Fibroblast of skin of back (primary cell): ENCODE measurements around the gene CDK10. TPM values are rescaled to one million over a fixed set of nuclear protein-coding genes. Genes with fewer than 3 reads are reported as not detected.
"Not testable (repeated sequence)": the region's sequence is repeated elsewhere in the genome, so short reads cannot be mapped to it uniquely, and the experiment has no call there.

Source experiments
- DNase-seq: peaks from one replicate; pipeline ENCODE4 v3.0.0-alpha.2; 2013
- polyA plus RNA-seq, 2 experiments: library from polyadenylated mRNA; unstranded; fragments of 120-200 nt; gene quantifications; one replicate each; pipeline ENCODE4 v1.2.1, GENCODE V29; 2013; ENCODE audit not compliant: insufficient read length in 2 of 2

Gene CDK10, protein sequence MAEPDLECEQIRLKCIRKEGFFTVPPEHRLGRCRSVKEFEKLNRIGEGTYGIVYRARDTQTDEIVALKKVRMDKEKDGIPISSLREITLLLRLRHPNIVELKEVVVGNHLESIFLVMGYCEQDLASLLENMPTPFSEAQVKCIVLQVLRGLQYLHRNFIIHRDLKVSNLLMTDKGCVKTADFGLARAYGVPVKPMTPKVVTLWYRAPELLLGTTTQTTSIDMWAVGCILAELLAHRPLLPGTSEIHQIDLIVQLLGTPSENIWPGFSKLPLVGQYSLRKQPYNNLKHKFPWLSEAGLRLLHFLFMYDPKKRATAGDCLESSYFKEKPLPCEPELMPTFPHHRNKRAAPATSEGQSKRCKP
- 41.8 TPM for polyA plus RNA-seq (2013, experiment 1 of 2; ENCODE audit: insufficient read length)
- 32.0 TPM for polyA plus RNA-seq (2013, experiment 2 of 2; ENCODE audit: insufficient read length)

GRCh38 chr16:89686520-89687091, at the start of gene CDK10:
Gene CDK10, plus strand, starts transcription at chr16:89686689. Its CDS starts 22 bp downstream, at chr16:89686711.
- peak; percentile 86 for DNase-seq

GRCh38 chr16:89637379-89637778, 49.1 kb upstream of the CDK10 start:
- DNase-seq: no peak

GRCh38 chr16:89638455-89638854, 48.0 kb upstream of the CDK10 start:
- DNase-seq: no peak

DNA sequence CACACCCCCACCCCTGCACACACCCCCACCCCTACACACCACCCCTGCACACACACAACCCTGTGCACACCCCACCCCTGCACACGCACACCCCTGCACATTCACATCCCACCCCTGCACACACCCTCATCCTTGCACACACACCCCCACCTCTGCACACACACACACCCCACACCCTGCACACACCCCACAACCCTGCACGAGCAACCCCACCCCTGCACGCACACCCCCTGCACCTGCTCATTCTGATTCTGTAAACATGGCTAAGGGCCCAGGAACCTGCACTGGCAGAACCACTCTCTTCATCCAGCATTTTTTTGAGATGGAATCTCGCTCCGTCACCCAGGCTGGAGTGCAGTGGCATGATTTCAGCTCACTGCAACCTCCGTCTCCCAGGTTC, 47.1 kb upstream of the CDK10 start:
- DNase-seq: no peak

- DNase-seq: no peak
Observed at GRCh38 chr16:89641458-89642119, 44.9 kb upstream of the CDK10 start.

GRCh38 chr16:89642574-89642973, 43.9 kb upstream of the CDK10 start:
- no peak for DNase-seq

DNA sequence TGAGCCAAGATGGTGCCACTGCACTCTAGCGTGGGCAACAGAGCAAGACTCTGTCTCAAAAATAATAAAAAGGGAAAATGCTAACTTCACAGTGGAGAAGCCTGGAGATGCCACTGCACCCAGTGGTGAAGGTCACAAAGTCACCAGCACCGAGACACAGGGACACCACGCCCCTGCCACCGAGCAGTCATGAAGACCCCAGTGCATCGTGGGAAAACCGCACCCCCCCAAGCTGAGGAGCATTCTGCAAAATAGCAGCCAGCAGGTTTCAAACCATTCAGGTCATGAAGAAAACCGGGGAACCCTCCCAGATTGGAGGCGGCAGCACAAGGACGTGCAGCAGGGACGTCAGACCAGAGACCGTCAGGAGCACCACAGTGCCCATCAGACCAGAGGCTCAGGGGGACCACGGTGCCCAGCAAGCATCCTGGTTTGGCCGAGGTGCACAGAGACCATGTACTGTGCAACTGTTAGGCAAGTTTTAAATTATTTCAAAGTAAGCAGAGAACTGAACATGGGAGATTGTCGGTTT, 42.7 kb upstream of the CDK10 start:
- no peak for DNase-seq

GRCh38 chr16:89645122-89645521, 41.4 kb upstream of the CDK10 start:
- no peak for DNase-seq

DNA sequence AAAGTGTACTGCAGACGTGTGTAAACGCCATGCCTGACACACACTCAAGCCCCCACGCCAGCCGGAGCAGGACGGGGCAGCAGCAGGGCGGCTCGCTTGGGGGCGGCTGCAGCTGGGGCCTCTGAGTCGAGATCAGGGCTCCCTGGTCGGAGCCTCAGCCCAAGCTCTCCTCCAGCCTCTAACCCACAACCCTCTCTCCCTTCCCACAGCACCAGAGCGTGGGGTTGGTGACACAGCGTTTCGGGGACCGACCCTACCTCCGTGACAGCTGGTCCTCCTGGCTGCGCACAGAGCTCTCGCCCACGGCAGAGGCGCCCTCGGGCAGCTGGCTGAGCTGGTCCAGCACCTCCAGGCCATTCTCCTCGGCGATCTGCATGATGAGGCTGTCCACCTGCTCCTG, 40.2 kb upstream of the CDK10 start:
- no peak for DNase-seq

DNA sequence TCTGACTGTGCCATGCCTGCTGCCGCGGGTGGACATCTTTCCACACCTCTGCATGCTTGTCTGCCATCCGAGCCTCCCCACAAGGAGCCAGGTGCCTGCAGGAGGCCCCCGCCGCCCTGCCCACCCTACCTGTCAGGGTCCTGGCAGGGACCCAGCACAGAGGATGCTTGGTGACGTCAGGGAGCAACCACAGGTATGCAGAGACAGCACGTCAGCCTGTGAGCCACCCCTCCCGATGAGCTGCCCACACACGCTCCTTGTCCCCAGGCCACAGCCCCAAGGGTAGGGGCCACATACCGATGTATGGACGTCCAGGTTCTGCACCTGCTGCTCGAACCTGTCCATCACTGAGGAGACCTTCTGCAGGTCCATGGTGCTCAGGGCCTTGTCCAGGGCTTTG, 39.6 kb upstream of the CDK10 start:
- DNase-seq: no peak

DNA sequence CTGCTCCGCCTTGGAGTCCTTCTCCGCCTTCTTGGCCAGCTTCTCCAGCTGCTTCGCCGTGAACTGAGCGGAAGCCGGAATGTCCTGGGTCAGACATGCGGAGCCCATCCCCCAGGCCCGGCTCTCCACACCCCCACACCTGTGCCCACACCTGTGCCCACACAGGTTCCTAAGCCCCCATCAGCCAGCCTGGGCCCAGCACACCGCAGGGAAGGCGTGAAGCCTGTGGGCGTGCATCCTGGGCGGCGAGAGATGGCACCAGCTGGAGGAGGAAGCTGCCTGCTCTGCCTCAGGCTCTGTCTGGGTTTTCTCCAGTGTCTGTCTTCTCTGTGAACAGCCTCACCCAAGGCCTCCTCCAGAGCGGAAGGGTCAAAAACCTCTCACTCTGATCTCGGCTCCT, 34.9 kb upstream of the CDK10 start:
- DNase-seq: no peak

GRCh38 chr16:89653656-89654295, 32.7 kb upstream of the CDK10 start:
- no peak for DNase-seq

DNA sequence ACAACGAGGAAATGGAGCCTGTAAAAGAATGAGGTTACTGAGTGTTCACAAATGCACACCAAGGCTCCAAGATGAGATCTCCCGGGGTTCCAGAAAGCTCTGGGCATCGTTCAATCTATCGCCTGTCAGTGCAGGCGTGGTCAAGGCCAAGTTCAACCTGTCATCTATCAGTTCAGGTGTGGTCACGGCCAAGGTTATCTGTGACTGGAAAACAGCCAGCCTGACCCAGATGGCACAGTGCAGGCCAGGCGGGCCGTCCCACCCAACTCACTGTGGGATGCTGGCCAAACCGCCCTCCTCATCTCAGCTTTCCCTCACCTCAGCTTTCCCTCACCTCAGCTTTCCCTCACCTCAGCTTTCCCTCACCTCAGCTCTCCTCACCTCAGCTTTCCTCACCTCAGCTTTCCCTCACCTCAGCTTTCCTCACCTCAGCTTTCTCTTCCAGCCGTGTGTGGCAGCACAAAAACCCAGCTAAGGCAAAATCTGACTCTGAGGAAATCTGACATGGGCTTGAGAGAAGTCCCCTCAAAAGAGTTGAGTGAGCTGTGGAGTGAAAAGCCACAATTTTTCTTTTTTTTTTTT, 31.3 kb upstream of the CDK10 start:
- no peak for DNase-seq

DNA sequence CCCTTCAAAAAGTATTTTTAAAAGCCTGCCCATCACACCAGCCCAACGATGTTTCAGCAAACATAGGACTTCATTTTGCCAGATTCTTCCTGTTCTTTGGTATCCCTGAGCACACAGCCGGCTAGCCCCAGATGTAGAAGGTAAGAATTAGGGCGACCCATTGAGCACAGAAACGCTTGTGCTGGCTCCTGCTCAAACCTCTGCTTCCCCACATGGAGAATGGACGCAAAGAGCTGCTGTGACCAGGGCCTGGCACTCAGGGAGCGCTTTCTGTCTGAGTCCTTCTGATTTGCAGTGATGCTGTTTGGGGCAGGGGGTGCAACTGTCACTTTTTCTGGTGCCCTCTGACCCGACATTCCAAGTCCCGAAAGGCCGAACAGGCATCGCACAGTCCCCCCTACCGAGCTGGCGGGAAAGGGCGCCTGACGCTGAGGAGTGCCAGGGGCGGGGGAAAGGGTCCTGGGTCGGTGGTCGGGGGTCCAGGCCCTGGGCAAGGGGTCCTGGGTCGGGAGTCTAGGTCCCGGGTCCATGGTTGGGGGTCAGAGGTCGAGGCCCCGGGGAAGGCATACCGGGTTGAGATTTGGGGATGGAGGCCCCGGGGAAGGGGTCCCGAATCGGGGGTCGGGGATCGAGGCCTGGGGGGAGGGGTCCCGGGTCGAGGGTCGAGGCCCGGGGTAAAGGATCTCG, 29.9 kb upstream of the CDK10 start:
- DNase-seq: no peak

DNA sequence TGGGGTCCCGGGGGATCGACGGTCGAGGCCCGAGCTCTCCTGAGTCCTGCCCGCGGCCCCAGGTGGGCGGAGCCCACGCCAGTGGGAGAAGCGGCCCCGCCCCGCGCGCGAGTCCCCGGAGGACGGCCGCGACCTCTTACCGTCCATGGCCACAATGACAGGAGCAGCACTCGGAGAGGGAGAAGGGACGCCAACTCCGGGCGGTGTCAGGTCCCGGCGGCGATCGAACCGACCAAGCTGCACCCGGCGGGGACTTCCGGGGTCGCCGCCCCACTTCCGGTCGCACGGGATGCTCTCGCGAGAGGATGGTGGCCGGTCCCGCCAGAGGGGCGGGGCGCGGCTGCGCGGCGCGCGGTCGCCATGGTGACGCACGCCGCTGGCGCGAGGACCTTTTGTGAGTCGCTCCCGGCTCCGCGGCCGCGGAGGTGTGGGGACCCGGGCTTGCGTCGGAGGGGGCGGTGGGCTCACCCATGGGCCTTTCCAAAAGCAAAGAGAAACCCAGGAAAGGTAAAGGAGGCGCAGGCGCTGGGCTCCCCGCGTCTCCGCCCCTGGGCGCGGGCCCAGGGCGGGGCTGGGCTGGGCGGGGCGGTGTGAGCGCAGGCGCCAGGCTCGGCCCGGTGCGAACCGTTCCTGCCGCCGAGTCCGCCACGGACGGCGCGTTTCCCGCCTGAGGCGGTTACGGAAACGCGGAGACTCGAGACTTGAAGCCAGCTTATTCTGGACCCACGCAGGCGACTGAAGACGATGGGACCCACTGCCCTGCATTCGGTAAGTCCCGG, 28.9 kb upstream of the CDK10 start, which contains the start of the genes CHMP1A and SPATA33:
Gene CHMP1A (minus strand): TSS at position 267 of the 779 bp plus-strand sequence. CDS start 120 bp downstream, at position 147.
Gene SPATA33 (plus strand): TSS at position 395 of the 779 bp plus-strand sequence. CDS start 76 bp downstream, at position 471.
- DNase-seq: peak; percentile 85

DNA sequence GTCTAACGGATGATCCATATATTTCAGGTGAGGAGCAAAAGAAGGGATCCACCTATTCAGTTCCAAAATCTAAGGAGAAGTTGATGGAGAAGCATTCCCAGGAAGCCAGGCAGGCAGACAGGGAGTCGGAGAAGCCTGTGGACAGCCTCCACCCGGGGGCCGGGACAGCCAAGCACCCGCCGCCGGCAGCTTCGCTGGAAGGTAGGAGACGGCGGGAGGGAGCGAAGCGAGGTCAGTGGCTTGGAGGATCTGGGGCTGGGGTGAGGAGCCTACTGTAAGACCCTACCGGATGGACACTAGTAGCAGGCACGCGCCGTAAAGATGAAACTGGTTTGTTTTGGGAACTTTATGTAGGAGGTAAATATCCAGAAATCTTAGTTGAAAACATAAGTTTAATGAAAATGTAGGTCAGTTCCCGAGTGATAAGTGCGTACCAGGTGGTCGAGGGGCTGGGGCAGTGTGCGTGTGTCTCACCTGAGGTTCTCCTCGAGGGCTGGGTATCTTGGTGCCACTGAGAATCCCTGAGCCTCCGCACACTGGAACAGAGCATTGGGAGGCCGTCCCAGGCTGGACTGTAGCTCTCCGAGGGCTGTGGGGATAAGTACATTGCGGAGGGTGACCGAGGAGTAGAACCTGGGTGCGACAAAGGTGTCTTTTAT, 28.1 kb upstream of the CDK10 start:
- peak; percentile 10 for DNase-seq

- no peak for DNase-seq
Observed at GRCh38 chr16:89660146-89660545, 26.3 kb upstream of the CDK10 start.

GRCh38 chr16:89661215-89661614, 25.3 kb upstream of the CDK10 start:
- no peak for DNase-seq

GRCh38 chr16:89664238-89664637, 22.3 kb upstream of the CDK10 start:
- DNase-seq: not testable (repeated sequence)

- peak; percentile 20 for DNase-seq
Observed at GRCh38 chr16:89667000-89667399, 19.5 kb upstream of the CDK10 start.
